ENCODE measurements around the gene ACAT1.
A peak's percentile ranks its signal among the peaks of the same experiment; 100 is the strongest.

ACAT1 gene

GRCh38 chr11:108121274-108122155 is at the start of gene ACAT1:
TSS of gene ACAT1 (plus strand) at chr11:108121567. CDS start at chr11:108121607, 40 bp downstream.
- Histone ChIP-seq H3K4me3 (ENCODE audit: low read length) (peak within 1 kb of the TSS; percentile 84), H3K27me3 (ENCODE audit: control insufficient read depth, insufficient read depth, low read length) (no peaks in the 10 kb centered on the region), H3K9ac (ENCODE audit: low read length) (peak within 1 kb of the TSS; percentile 75), H3K36me3 (ENCODE audit: control insufficient read depth, insufficient read depth, low read length) (no peaks in the 10 kb centered on the region), H3K4me1 (ENCODE audit: control insufficient read depth, insufficient read depth, low read length) (peaks cover 14% of the 10 kb centered on the region), H3K27ac (ENCODE audit: low read depth, low read length) (peak within 1 kb of the TSS; percentile 83)

GRCh38 chr11:108084811-108085210 is 36.6 kb upstream of the ACAT1 start:
- Histone ChIP-seq H3K4me3 (ENCODE audit: low read length) (no peak overlapping the region), H3K4me1 (ENCODE audit: control insufficient read depth, insufficient read depth, low read length) (no peaks in the 10 kb centered on the region), H3K36me3 (ENCODE audit: control insufficient read depth, insufficient read depth, low read length) (peaks cover 10% of the 10 kb centered on the region), H3K27me3 (ENCODE audit: control insufficient read depth, insufficient read depth, low read length) (no peaks in the 10 kb centered on the region), H3K9ac (ENCODE audit: low read length) (no peak overlapping the region), H3K27ac (ENCODE audit: low read depth, low read length) (no peak overlapping the region)

- peaks cover 6% of the 10 kb centered on the region for H3K36me3 ChIP-seq (ENCODE audit: control insufficient read depth, insufficient read depth, low read length)
Measured at GRCh38 chr11:108085672-108086071, 35.7 kb upstream of the ACAT1 start.

GRCh38 chr11:108092134-108092533 is 29.2 kb upstream of the ACAT1 start:
- H3K4me3 ChIP-seq (ENCODE audit: low read length), result no peak overlapping the region
- H3K9ac ChIP-seq (ENCODE audit: low read length), result no peak overlapping the region
- H3K36me3 ChIP-seq (ENCODE audit: control insufficient read depth, insufficient read depth, low read length), result peaks cover 6% of the 10 kb centered on the region

More at GRCh38 chr11:108085672-108086071, 35.7 kb upstream of the ACAT1 start:
- H3K4me3 ChIP-seq (ENCODE audit: low read length), result no peak overlapping the region
- H3K27me3 ChIP-seq (ENCODE audit: control insufficient read depth, insufficient read depth, low read length), result no peaks in the 10 kb centered on the region
- H3K4me1 ChIP-seq (ENCODE audit: control insufficient read depth, insufficient read depth, low read length), result no peaks in the 10 kb centered on the region
- no peak overlapping the region for H3K27ac ChIP-seq (ENCODE audit: low read depth, low read length)
- no peak overlapping the region for H3K9ac ChIP-seq (ENCODE audit: low read length)

GRCh38 chr11:108093128-108093904 is 28.1 kb upstream of the ACAT1 start:
- no peaks in the 10 kb centered on the region for H3K27me3 ChIP-seq (ENCODE audit: control insufficient read depth, insufficient read depth, low read length)
- no peaks in the 10 kb centered on the region for H3K4me1 ChIP-seq (ENCODE audit: control insufficient read depth, insufficient read depth, low read length)
- no peak overlapping the region for H3K27ac ChIP-seq (ENCODE audit: low read depth, low read length)
- peaks cover 8% of the 10 kb centered on the region for H3K36me3 ChIP-seq (ENCODE audit: control insufficient read depth, insufficient read depth, low read length)
- H3K9ac ChIP-seq (ENCODE audit: low read length), result no peak overlapping the region
- no peak overlapping the region for H3K4me3 ChIP-seq (ENCODE audit: low read length)

More at GRCh38 chr11:108092134-108092533, 29.2 kb upstream of the ACAT1 start:
- Histone ChIP-seq H3K27me3 (ENCODE audit: control insufficient read depth, insufficient read depth, low read length) (no peaks in the 10 kb centered on the region), H3K27ac (ENCODE audit: low read depth, low read length) (no peak overlapping the region), H3K4me1 (ENCODE audit: control insufficient read depth, insufficient read depth, low read length) (no peaks in the 10 kb centered on the region)

GRCh38 chr11:108097179-108097578 is 24.2 kb upstream of the ACAT1 start:
- Histone ChIP-seq H3K4me3 (ENCODE audit: low read length) (no peak overlapping the region), H3K9ac (ENCODE audit: low read length) (no peak overlapping the region), H3K27me3 (ENCODE audit: control insufficient read depth, insufficient read depth, low read length) (no peaks in the 10 kb centered on the region), H3K4me1 (ENCODE audit: control insufficient read depth, insufficient read depth, low read length) (no peaks in the 10 kb centered on the region), H3K36me3 (ENCODE audit: control insufficient read depth, insufficient read depth, low read length) (peaks cover 13% of the 10 kb centered on the region), H3K27ac (ENCODE audit: low read depth, low read length) (no peak overlapping the region)

- no peak overlapping the region for H3K9ac ChIP-seq (ENCODE audit: low read length)
- no peak overlapping the region for H3K4me3 ChIP-seq (ENCODE audit: low read length)
- no peak overlapping the region for H3K27ac ChIP-seq (ENCODE audit: low read depth, low read length)
- peaks cover 9% of the 10 kb centered on the region for H3K36me3 ChIP-seq (ENCODE audit: control insufficient read depth, insufficient read depth, low read length)
- no peaks in the 10 kb centered on the region for H3K27me3 ChIP-seq (ENCODE audit: control insufficient read depth, insufficient read depth, low read length)
- H3K4me1 ChIP-seq (ENCODE audit: control insufficient read depth, insufficient read depth, low read length), result no peaks in the 10 kb centered on the region
Measured at GRCh38 chr11:108101090-108101775, 20.1 kb upstream of the ACAT1 start.

- no peak overlapping the region for H3K4me3 ChIP-seq (ENCODE audit: low read length)
- H3K9ac ChIP-seq (ENCODE audit: low read length), result no peak overlapping the region
- no peaks in the 10 kb centered on the region for H3K27me3 ChIP-seq (ENCODE audit: control insufficient read depth, insufficient read depth, low read length)
- H3K4me1 ChIP-seq (ENCODE audit: control insufficient read depth, insufficient read depth, low read length), result peaks cover 15% of the 10 kb centered on the region
- no peak overlapping the region for H3K27ac ChIP-seq (ENCODE audit: low read depth, low read length)
- no peaks in the 10 kb centered on the region for H3K36me3 ChIP-seq (ENCODE audit: control insufficient read depth, insufficient read depth, low read length)
Measured at GRCh38 chr11:108111126-108111525, 10.2 kb upstream of the ACAT1 start.

- Histone ChIP-seq H3K4me3 (ENCODE audit: low read length) (no peak overlapping the region), H3K4me1 (ENCODE audit: control insufficient read depth, insufficient read depth, low read length) (peaks cover 19% of the 10 kb centered on the region), H3K9ac (ENCODE audit: low read length) (no peak overlapping the region), H3K27ac (ENCODE audit: low read depth, low read length) (no peak overlapping the region), H3K36me3 (ENCODE audit: control insufficient read depth, insufficient read depth, low read length) (no peaks in the 10 kb centered on the region), H3K27me3 (ENCODE audit: control insufficient read depth, insufficient read depth, low read length) (no peaks in the 10 kb centered on the region)
Measured at GRCh38 chr11:108112057-108112456, 9.3 kb upstream of the ACAT1 start.

- Histone ChIP-seq H3K9ac (ENCODE audit: low read length) (no peak overlapping the region), H3K27ac (ENCODE audit: low read depth, low read length) (peak overlapping the region; percentile 62), H3K27me3 (ENCODE audit: control insufficient read depth, insufficient read depth, low read length) (no peaks in the 10 kb centered on the region), H3K4me3 (ENCODE audit: low read length) (no peak overlapping the region), H3K36me3 (ENCODE audit: control insufficient read depth, insufficient read depth, low read length) (no peaks in the 10 kb centered on the region), H3K4me1 (ENCODE audit: control insufficient read depth, insufficient read depth, low read length) (peaks cover 19% of the 10 kb centered on the region)
Measured at GRCh38 chr11:108115500-108116140, 5.7 kb upstream of the ACAT1 start.

GRCh38 chr11:108117746-108118371 is 3.5 kb upstream of the ACAT1 start:
- H3K4me3 ChIP-seq (ENCODE audit: low read length), result no peak overlapping the region
- H3K36me3 ChIP-seq (ENCODE audit: control insufficient read depth, insufficient read depth, low read length), result no peaks in the 10 kb centered on the region
- H3K9ac ChIP-seq (ENCODE audit: low read length), result no peak overlapping the region
- H3K27me3 ChIP-seq (ENCODE audit: control insufficient read depth, insufficient read depth, low read length), result no peaks in the 10 kb centered on the region
- H3K27ac ChIP-seq (ENCODE audit: low read depth, low read length), result no peak overlapping the region
- peaks cover 25% of the 10 kb centered on the region for H3K4me1 ChIP-seq (ENCODE audit: control insufficient read depth, insufficient read depth, low read length)
